Activated CD4-positive, alpha-beta T cell treated with anti-CD3 and anti-CD28 coated beads, Interleukin-2, amount 50 U/mL, for 1 hour (primary cell): ENCODE results near the gene NRG2.

ENCODE experiments used
- DNase-seq: peaks from one replicate; pipeline ENCODE4 v3.0.0-alpha.2; 2020

The NRG2 gene

GRCh38 chr5:139900546-139901250, 142.4 kb downstream of the NRG2 start:
- DNase-seq = no peak

GRCh38 chr5:139898981-139899380, 144.1 kb downstream of the NRG2 start:
- DNase-seq = no peak

GRCh38 chr5:139897982-139898381, 145.1 kb downstream of the NRG2 start:
- DNase-seq = no peak

- DNase-seq = no peak
These were observed 145.8 kb downstream of the NRG2 start for GRCh38 chr5:139897342-139897741.

- DNase-seq = no peak
These were observed 146.4 kb downstream of the NRG2 start for GRCh38 chr5:139896718-139897117.

GRCh38 chr5:139895647-139896046, 147.5 kb downstream of the NRG2 start:
- no peak for DNase-seq

GRCh38 chr5:139895046-139895445, 148.1 kb downstream of the NRG2 start:
- DNase-seq = no peak

GRCh38 chr5:139893873-139894272, 149.2 kb downstream of the NRG2 start:
- DNase-seq = no peak

GRCh38 chr5:139889410-139889809, 153.7 kb downstream of the NRG2 start:
- DNase-seq = no peak

GRCh38 chr5:139888370-139888769, 154.7 kb downstream of the NRG2 start:
- DNase-seq = no peak

GRCh38 chr5:139886213-139886612, 156.9 kb downstream of the NRG2 start:
- DNase-seq = no peak

- no peak for DNase-seq
These were observed 157.3 kb downstream of the NRG2 start for GRCh38 chr5:139885857-139886208.

- DNase-seq = no peak
These were observed 157.8 kb downstream of the NRG2 start for GRCh38 chr5:139885172-139885856.

GRCh38 chr5:139884734-139885133, 158.4 kb downstream of the NRG2 start:
- no peak for DNase-seq

GRCh38 chr5:139884144-139884543, 159.0 kb downstream of the NRG2 start:
- no peak for DNase-seq

GRCh38 chr5:139882961-139883539, 160.0 kb downstream of the NRG2 start:
- DNase-seq = no peak

GRCh38 chr5:139882316-139882715, 160.8 kb downstream of the NRG2 start:
- no peak for DNase-seq

GRCh38 chr5:139881143-139881733, 161.9 kb downstream of the NRG2 start:
- no peak for DNase-seq

- no peak for DNase-seq
These were observed 162.5 kb downstream of the NRG2 start for GRCh38 chr5:139880416-139881142.

- no peak for DNase-seq
These were observed 165.0 kb downstream of the NRG2 start for GRCh38 chr5:139878093-139878492.

- no peak for DNase-seq
These were observed 165.9 kb downstream of the NRG2 start for GRCh38 chr5:139877129-139877597.

GRCh38 chr5:139875957-139876356, 167.1 kb downstream of the NRG2 start:
- DNase-seq = no peak
